Measurements from ENCODE around the gene DAPK1. TPM values are rescaled to one million over a fixed set of nuclear protein-coding genes. Genes with fewer than 3 reads are reported as not detected.

Gene DAPK1
- total and polyA plus RNA-seq, 10 of the 15 experiments (the other 5 are each of a cell fraction or from before 2014, with no cell fraction given) = 8.2 to 94.7 (median 51.6) TPM

- TF ChIP-seq USF2 (IDR thresholded peaks at IDR 0.05; ENCODE audit: borderline replicate concordance, low read depth, low read length) (no peak), RBBP5 (conservative IDR thresholded peaks at IDR 0.05) (no peak), ZSCAN29 (IDR thresholded peaks at IDR 0.05) (no peak), GATAD2B (conservative IDR thresholded peaks at IDR 0.05; ENCODE audit: low read depth) (peak; percentile 38; the same call in 1 of the 2 replicates), EP300 (IDR thresholded peaks at IDR 0.05; ENCODE audit: borderline replicate concordance in 1 of 2, control insufficient read depth in 1 of 2, low read depth in 2 of 2, low read length in 2 of 2) (peak; percentile 77 to 84; a peak in 3 of 4 replicates), ZBTB40 (IDR thresholded peaks at IDR 0.05; ENCODE audit: borderline replicate concordance) (0 out of 2 replicates have a peak, but pooled peaks have one; percentile 2), MEF2B (IDR thresholded peaks at IDR 0.05; ENCODE audit: partially characterized antibody, poor library complexity, severe bottlenecking) (peak; percentile 67), BMI1 (IDR thresholded peaks at IDR 0.05; ENCODE audit: borderline replicate concordance) (peak; percentile 52; the same call in 1 of the 2 replicates), CBX5 (IDR thresholded peaks at IDR 0.05; ENCODE audit: low read depth) (peak; percentile 35; the same call in 1 of the 2 replicates), TCF12 (IDR thresholded peaks at IDR 0.05; ENCODE audit: low read depth, low read length) (0 out of 2 replicates have a peak, but pooled peaks have one; percentile 59), RCOR1 (conservative IDR thresholded peaks at IDR 0.05; ENCODE audit: low read depth, low read length) (no peak), YBX1 (IDR thresholded peaks at IDR 0.05) (no peak), NFIC (IDR thresholded peaks at IDR 0.05; ENCODE audit: low read depth, low read length) (peak; percentile 91)
- TF ChIP-seq, protein P1, sequence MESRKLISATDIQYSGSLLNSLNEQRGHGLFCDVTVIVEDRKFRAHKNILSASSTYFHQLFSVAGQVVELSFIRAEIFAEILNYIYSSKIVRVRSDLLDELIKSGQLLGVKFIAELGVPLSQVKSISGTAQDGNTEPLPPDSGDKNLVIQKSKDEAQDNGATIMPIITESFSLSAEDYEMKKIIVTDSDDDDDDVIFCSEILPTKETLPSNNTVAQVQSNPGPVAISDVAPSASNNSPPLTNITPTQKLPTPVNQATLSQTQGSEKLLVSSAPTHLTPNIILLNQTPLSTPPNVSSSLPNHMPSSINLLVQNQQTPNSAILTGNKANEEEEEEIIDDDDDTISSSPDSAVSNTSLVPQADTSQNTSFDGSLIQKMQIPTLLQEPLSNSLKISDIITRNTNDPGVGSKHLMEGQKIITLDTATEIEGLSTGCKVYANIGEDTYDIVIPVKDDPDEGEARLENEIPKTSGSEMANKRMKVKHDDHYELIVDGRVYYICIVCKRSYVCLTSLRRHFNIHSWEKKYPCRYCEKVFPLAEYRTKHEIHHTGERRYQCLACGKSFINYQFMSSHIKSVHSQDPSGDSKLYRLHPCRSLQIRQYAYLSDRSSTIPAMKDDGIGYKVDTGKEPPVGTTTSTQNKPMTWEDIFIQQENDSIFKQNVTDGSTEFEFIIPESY (IDR thresholded peaks at IDR 0.05) = no peak
- TF ChIP-seq, protein P2, sequence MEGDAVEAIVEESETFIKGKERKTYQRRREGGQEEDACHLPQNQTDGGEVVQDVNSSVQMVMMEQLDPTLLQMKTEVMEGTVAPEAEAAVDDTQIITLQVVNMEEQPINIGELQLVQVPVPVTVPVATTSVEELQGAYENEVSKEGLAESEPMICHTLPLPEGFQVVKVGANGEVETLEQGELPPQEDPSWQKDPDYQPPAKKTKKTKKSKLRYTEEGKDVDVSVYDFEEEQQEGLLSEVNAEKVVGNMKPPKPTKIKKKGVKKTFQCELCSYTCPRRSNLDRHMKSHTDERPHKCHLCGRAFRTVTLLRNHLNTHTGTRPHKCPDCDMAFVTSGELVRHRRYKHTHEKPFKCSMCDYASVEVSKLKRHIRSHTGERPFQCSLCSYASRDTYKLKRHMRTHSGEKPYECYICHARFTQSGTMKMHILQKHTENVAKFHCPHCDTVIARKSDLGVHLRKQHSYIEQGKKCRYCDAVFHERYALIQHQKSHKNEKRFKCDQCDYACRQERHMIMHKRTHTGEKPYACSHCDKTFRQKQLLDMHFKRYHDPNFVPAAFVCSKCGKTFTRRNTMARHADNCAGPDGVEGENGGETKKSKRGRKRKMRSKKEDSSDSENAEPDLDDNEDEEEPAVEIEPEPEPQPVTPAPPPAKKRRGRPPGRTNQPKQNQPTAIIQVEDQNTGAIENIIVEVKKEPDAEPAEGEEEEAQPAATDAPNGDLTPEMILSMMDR (IDR thresholded peaks at IDR 0.05 in 2 of 3, conservative IDR thresholded peaks at IDR 0.05 in 1 of 3; ENCODE audit: control insufficient read depth in 2 of 3, extremely low read depth in 1 of 3, insufficient read depth in 1 of 3, low read depth in 3 of 3, low read length in 3 of 3) = no peak
- TF ChIP-seq, protein P3, sequence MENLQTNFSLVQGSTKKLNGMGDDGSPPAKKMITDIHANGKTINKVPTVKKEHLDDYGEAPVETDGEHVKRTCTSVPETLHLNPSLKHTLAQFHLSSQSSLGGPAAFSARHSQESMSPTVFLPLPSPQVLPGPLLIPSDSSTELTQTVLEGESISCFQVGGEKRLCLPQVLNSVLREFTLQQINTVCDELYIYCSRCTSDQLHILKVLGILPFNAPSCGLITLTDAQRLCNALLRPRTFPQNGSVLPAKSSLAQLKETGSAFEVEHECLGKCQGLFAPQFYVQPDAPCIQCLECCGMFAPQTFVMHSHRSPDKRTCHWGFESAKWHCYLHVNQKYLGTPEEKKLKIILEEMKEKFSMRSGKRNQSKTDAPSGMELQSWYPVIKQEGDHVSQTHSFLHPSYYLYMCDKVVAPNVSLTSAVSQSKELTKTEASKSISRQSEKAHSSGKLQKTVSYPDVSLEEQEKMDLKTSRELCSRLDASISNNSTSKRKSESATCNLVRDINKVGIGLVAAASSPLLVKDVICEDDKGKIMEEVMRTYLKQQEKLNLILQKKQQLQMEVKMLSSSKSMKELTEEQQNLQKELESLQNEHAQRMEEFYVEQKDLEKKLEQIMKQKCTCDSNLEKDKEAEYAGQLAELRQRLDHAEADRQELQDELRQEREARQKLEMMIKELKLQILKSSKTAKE (IDR thresholded peaks at IDR 0.05; ENCODE audit: low read depth, poor library complexity, severe bottlenecking) = peak; percentile 82
Observed at GRCh38 chr9:87464110-87464991, 33.3 kb upstream of the DAPK1 start (continued).
